ENCODE results near the gene FRMD5. TPM values are rescaled to one million over a fixed set of nuclear protein-coding genes. Genes with fewer than 3 reads are reported as not detected.
"Not testable (repeated sequence)": the region's sequence is repeated elsewhere in the genome, so short reads cannot be mapped to it uniquely, and the experiment has no call there.

FRMD5 gene
- total RNA-seq, 1 donor from 2014 or later, result 0.09 TPM

GRCh38 chr15:43879386-43880355 is 315.4 kb downstream of the FRMD5 start:
- Mint-ChIP-seq H3K9me3 (no peaks in the 10 kb centered on the region), H3K27me3 (ENCODE audit: low read depth) (no peaks in the 10 kb centered on the region), H3K4me1 (ENCODE audit: low read depth) (no peaks in the 10 kb centered on the region), H3K4me3 (ENCODE audit: low read depth) (no peak overlapping the region), H3K36me3 (ENCODE audit: low read depth) (peaks cover 42% of the 10 kb centered on the region), H3K27ac (no peak overlapping the region)
- no peak for DNase-seq (ENCODE audit: low spot score)
- intact Hi-C loops (cut with micrococcal nuclease), result no loop called here

DNA sequence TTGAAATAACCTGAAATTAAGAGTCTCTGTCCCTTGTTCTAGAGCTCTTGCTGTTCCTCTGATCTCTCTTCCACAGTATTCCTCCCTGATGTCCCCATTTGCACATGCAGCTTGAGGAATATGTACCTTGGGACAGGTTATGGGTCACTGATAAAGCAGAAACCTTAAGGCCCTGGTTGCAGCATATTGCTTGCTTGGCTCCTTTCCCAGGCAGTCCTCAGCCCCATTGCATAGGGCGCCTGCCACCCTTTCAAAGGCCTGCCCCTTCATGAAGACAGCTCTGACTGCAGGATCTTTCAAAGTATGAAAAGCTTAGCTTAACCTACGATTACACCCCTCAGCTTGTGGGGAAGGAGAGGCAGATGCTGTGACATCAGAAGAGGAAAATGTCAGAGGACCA is 316.6 kb downstream of the FRMD5 start:
- Mint-ChIP-seq H3K36me3 (ENCODE audit: low read depth) (peaks cover 43% of the 10 kb centered on the region), H3K27me3 (ENCODE audit: low read depth) (no peaks in the 10 kb centered on the region), H3K4me3 (ENCODE audit: low read depth) (no peak overlapping the region), H3K4me1 (ENCODE audit: low read depth) (no peaks in the 10 kb centered on the region), H3K27ac (no peak overlapping the region), H3K9me3 (no peaks in the 10 kb centered on the region)
- intact Hi-C loops (cut with micrococcal nuclease), result no loop called here
- no peak for DNase-seq (ENCODE audit: low spot score)

DNA sequence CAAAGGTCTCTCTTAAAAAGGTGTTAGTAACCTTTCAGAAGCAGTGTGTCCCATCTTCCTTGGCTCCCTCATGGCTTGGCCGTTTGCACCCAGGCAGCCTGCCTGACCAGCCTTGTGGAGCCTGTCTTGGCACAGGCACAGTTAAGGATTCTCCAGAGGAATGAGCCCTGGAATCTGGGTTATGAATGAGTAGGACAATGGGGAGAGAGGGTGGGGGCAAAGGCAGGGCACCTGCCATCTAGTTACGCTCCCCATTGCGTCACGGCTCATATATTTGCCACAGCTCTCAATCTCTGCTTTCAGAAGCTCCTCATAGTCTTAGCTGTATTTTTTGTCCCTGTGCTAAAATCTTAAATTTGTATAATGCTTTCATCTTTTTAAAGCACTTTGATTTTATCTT is 317.7 kb downstream of the FRMD5 start:
- Mint-ChIP-seq H3K4me1 (ENCODE audit: low read depth) (no peaks in the 10 kb centered on the region), H3K4me3 (ENCODE audit: low read depth) (no peak overlapping the region), H3K9me3 (no peaks in the 10 kb centered on the region), H3K36me3 (ENCODE audit: low read depth) (peaks cover 42% of the 10 kb centered on the region), H3K27ac (no peak overlapping the region), H3K27me3 (ENCODE audit: low read depth) (no peaks in the 10 kb centered on the region)
- DNase-seq (ENCODE audit: low spot score), result no peak
- intact Hi-C loops (cut with micrococcal nuclease), result no loop called here

- H3K27ac Mint-ChIP-seq, result no peak overlapping the region
- DNase-seq (ENCODE audit: low spot score), result no peak
- intact Hi-C loops (cut with micrococcal nuclease), result no loop called here
- no peaks in the 10 kb centered on the region for H3K27me3 Mint-ChIP-seq (ENCODE audit: low read depth)
- H3K36me3 Mint-ChIP-seq (ENCODE audit: low read depth), result peaks cover 43% of the 10 kb centered on the region
- no peaks in the 10 kb centered on the region for H3K4me1 Mint-ChIP-seq (ENCODE audit: low read depth)
- H3K9me3 Mint-ChIP-seq, result no peaks in the 10 kb centered on the region
- no peak overlapping the region for H3K4me3 Mint-ChIP-seq (ENCODE audit: low read depth)
Observed at GRCh38 chr15:43876872-43877271, 318.2 kb downstream of the FRMD5 start.

DNA sequence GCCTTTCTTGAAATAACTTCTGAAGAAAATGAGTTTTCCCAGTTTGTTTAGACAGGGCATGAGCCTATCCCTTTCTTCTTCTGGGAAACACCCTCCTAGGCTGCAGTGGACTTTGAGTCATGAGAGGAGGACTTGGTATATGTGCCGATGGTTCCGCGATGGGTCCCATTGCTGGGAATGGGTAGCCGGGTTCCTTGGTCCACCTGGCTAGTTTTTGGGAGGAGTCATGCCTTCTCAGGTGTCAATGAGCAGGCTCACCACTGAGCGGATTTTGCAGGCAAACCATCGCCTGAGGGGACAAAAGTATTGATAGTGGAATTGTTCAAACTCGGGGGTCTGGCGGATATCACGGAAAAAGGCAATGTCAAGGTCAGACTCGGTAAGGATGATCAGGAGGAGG is 321.4 kb downstream of the FRMD5 start:
- intact Hi-C loops (cut with micrococcal nuclease), result no loop called here

GRCh38 chr15:43872416-43873020 is 322.6 kb downstream of the FRMD5 start:
- H3K4me3 Mint-ChIP-seq (ENCODE audit: low read depth), result no peak overlapping the region
- no peak for DNase-seq (ENCODE audit: low spot score)
- no peaks in the 10 kb centered on the region for H3K4me1 Mint-ChIP-seq (ENCODE audit: low read depth)
- intact Hi-C loops (cut with micrococcal nuclease), result no loop called here
- no peaks in the 10 kb centered on the region for H3K9me3 Mint-ChIP-seq
- no peaks in the 10 kb centered on the region for H3K27me3 Mint-ChIP-seq (ENCODE audit: low read depth)
- H3K36me3 Mint-ChIP-seq (ENCODE audit: low read depth), result peaks cover 54% of the 10 kb centered on the region
- H3K27ac Mint-ChIP-seq, result no peak overlapping the region

More for the DNA sequence above, 321.4 kb downstream of the FRMD5 start:
- Mint-ChIP-seq H3K9me3 (no peaks in the 10 kb centered on the region), H3K4me1 (ENCODE audit: low read depth) (no peaks in the 10 kb centered on the region), H3K36me3 (ENCODE audit: low read depth) (peaks cover 48% of the 10 kb centered on the region), H3K27ac (no peak overlapping the region), H3K27me3 (ENCODE audit: low read depth) (no peaks in the 10 kb centered on the region), H3K4me3 (ENCODE audit: low read depth) (no peak overlapping the region)
- DNase-seq (ENCODE audit: low spot score), result no peak

DNA sequence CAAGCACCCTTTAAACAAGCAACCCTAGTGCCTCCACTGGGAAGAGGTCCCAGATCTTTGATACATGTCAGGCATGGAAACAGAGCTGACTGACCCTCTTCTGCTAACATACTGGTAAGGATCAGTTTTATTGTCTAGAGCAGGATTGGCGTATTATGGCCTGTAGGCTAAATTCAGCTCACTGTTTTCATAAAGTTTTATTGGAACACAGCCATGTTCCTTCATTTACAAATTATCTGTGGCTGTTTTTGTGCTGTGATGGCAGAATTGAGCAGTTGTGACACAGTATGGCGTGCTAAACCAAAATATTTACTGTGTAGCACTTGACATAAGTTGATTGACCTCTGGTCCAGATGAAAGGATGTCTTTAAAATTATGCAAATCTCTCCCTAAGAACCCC is 323.2 kb downstream of the FRMD5 start:
- intact Hi-C loops (cut with micrococcal nuclease), result no loop called here
- Mint-ChIP-seq H3K4me3 (ENCODE audit: low read depth) (no peak overlapping the region), H3K4me1 (ENCODE audit: low read depth) (no peaks in the 10 kb centered on the region), H3K27me3 (ENCODE audit: low read depth) (no peaks in the 10 kb centered on the region), H3K36me3 (ENCODE audit: low read depth) (peaks cover 58% of the 10 kb centered on the region), H3K27ac (no peak overlapping the region), H3K9me3 (no peaks in the 10 kb centered on the region)
- no peak for DNase-seq (ENCODE audit: low spot score)

DNA sequence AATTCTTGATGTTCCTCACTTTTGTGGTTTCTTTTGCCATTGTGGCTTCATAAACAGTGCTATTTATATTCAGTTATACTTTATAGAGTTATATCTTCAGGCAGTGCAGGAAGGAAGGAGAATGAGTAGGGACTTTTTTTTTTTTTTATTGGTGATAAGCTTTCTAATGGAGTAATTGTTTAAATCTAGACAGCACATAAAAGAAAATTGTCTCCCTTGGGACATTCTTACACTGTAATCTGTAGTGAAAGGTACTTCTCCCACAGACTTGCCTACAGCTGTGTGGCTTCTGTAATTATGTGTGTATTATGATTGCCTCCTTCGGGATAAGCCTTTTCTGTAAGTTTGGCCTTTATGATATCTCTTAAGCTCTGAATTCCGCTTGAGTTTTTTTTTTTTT is 326.7 kb downstream of the FRMD5 start:
- intact Hi-C loops (cut with micrococcal nuclease), result no loop called here
- DNase-seq (ENCODE audit: low spot score), result no peak
- no peak overlapping the region for H3K4me3 Mint-ChIP-seq (ENCODE audit: low read depth)
- H3K27me3 Mint-ChIP-seq (ENCODE audit: low read depth), result no peaks in the 10 kb centered on the region
- no peak overlapping the region for H3K27ac Mint-ChIP-seq
- no peaks in the 10 kb centered on the region for H3K9me3 Mint-ChIP-seq
- H3K36me3 Mint-ChIP-seq (ENCODE audit: low read depth), result peaks cover 62% of the 10 kb centered on the region
- no peaks in the 10 kb centered on the region for H3K4me1 Mint-ChIP-seq (ENCODE audit: low read depth)

DNA sequence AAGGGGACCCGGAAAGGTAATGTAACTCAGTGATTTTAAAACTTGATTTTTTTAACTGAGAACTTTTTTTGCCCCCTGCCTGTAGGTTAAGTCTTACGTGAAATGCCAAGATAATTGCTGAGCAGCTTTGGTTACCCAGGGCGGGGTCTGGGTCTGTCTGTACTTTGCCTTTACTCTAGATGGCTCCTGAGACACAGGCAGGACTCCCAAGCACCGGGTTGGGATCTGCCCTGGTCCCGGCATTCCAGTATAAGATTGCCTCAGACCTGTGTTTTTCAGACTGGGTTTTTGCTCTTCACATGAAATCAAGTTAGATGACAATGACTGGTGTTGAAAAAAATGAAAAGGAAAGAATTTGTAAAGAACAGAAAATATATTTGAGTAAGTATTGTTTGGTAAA is 328.0 kb downstream of the FRMD5 start:
- Mint-ChIP-seq H3K9me3 (no peaks in the 10 kb centered on the region), H3K4me3 (ENCODE audit: low read depth) (no peak overlapping the region), H3K27me3 (ENCODE audit: low read depth) (no peaks in the 10 kb centered on the region), H3K4me1 (ENCODE audit: low read depth) (no peaks in the 10 kb centered on the region), H3K27ac (no peak overlapping the region), H3K36me3 (ENCODE audit: low read depth) (peaks cover 54% of the 10 kb centered on the region)
- no peak for DNase-seq (ENCODE audit: low spot score)
- intact Hi-C loops (cut with micrococcal nuclease), result no loop called here

- DNase-seq (ENCODE audit: low spot score); H3K4me1 Mint-ChIP-seq (ENCODE audit: low read depth); H3K9me3 Mint-ChIP-seq; intact Hi-C loops (cut with micrococcal nuclease); H3K27ac Mint-ChIP-seq; H3K27me3 Mint-ChIP-seq (ENCODE audit: low read depth); H3K4me3 Mint-ChIP-seq (ENCODE audit: low read depth): not testable (repeated sequence)
- peaks cover 52% of the 10 kb centered on the region for H3K36me3 Mint-ChIP-seq (ENCODE audit: low read depth)
Observed at GRCh38 chr15:43866636-43867035, 328.4 kb downstream of the FRMD5 start.

GRCh38 chr15:43859546-43859945 is 335.5 kb downstream of the FRMD5 start:
- H3K4me1 Mint-ChIP-seq (ENCODE audit: low read depth), result no peaks in the 10 kb centered on the region
- DNase-seq (ENCODE audit: low spot score), result no peak
- no peaks in the 10 kb centered on the region for H3K27me3 Mint-ChIP-seq (ENCODE audit: low read depth)
- intact Hi-C loops (cut with micrococcal nuclease), result no loop called here
- H3K27ac Mint-ChIP-seq, result no peak overlapping the region
- no peak overlapping the region for H3K4me3 Mint-ChIP-seq (ENCODE audit: low read depth)
- peaks cover 62% of the 10 kb centered on the region for H3K36me3 Mint-ChIP-seq (ENCODE audit: low read depth)
- no peaks in the 10 kb centered on the region for H3K9me3 Mint-ChIP-seq

GRCh38 chr15:43854801-43855200 is 340.3 kb downstream of the FRMD5 start:
- Mint-ChIP-seq H3K4me3 (ENCODE audit: low read depth) (no peak overlapping the region), H3K27ac (no peak overlapping the region), H3K27me3 (ENCODE audit: low read depth) (no peaks in the 10 kb centered on the region), H3K9me3 (no peaks in the 10 kb centered on the region), H3K36me3 (ENCODE audit: low read depth) (peaks cover 75% of the 10 kb centered on the region), H3K4me1 (ENCODE audit: low read depth) (no peaks in the 10 kb centered on the region)
- intact Hi-C loops (cut with micrococcal nuclease), result no loop called here
- no peak for DNase-seq (ENCODE audit: low spot score)

- Mint-ChIP-seq H3K4me3 (ENCODE audit: low read depth) (no peak overlapping the region), H3K9me3 (no peaks in the 10 kb centered on the region), H3K27me3 (ENCODE audit: low read depth) (no peaks in the 10 kb centered on the region), H3K27ac (no peak overlapping the region), H3K36me3 (ENCODE audit: low read depth) (peaks cover 69% of the 10 kb centered on the region), H3K4me1 (ENCODE audit: low read depth) (no peaks in the 10 kb centered on the region)
- intact Hi-C loops (cut with micrococcal nuclease), result no loop called here
- DNase-seq (ENCODE audit: low spot score), result no peak
Observed at GRCh38 chr15:43852607-43853006, 342.5 kb downstream of the FRMD5 start.
